Measurements from ENCODE around the gene CBFA2T3. TPM values are rescaled to one million over a fixed set of nuclear protein-coding genes. Genes with fewer than 3 reads are reported as not detected.
A peak's percentile ranks its signal among the peaks of the same experiment; 100 is the strongest.

CBFA2T3 gene
- total RNA-seq, 3 donors from 2014 or later, result 1.0 to 2.0 (median 1.3) TPM

DNA sequence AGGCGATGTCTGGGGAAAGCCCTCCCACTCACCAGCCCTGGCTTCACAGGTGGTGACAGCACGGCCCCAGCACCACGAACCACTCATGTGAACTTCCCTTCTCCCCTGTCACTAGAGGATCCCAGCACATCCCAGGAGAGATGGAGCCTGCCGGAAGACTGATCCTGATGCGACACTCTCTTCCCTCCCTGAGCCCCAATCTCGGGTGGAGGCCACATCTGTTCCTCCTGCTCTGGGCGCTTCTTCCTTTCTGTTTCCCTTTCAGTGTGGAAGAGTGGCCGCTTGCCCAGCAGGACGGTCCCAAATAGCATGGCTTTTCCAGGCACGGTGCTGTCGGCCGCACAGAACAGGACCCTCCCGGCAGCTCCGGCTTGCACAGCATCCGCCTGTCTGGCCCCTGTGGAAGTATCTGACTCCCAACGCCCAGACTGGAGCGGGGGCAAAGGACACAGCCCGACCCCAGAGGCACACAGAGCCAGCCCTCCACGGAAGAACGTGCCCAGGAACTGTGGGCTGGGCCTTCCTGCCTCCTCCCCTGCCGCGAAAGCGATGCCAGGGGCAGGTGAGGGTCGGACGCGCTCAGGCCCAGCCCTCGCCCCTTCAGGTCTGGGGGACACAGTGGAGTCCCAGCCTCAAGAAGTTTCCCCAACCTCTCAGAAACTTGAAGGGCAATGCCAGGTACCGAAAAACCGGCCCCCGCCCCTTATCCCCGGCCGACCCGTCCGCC, 37.6 kb downstream of the CBFA2T3 start:
- H3K36me3 Mint-ChIP-seq (ENCODE audit: insufficient read depth), result no peaks in the 10 kb centered on the region
- ATAC-seq (no peak), DNase-seq (no peak)
- no peaks in the 10 kb centered on the region for H3K9me3 Mint-ChIP-seq
- H3K27me3 Mint-ChIP-seq (ENCODE audit: low read depth), result peaks cover 46% of the 10 kb centered on the region
- H3K4me3 Mint-ChIP-seq, result peak overlapping the region; percentile 61
- peaks cover 12% of the 10 kb centered on the region for H3K4me1 Mint-ChIP-seq (ENCODE audit: low read depth)

DNA sequence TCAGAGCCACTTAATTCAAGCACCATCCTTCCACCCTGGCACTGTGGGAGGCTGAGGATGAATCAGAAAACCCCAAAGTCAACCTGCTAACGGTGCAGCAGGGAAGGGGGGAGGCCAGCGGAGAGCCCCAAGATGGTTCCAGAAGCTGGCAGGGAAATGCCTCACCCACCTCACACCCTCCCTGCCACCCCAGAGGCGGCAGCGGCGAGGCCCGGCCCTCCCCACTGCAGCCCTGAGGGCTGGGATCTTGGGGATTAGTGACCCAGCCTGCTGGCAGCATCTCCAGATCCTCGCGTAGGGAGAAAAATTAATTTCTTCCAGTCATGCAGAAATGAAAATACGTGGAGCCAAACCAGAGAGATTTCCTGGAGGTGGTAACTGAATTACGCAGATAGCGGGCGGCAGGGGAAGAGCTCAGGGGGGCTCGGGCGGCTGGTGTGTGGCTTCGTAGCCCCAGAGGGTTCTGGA, 38.2 kb downstream of the CBFA2T3 start:
- no peak for ATAC-seq
- Mint-ChIP-seq H3K4me1 (ENCODE audit: low read depth) (peaks cover 12% of the 10 kb centered on the region), H3K27me3 (ENCODE audit: low read depth) (peaks cover 44% of the 10 kb centered on the region), H3K4me3 (peak overlapping the region; percentile 43), H3K36me3 (ENCODE audit: insufficient read depth) (no peaks in the 10 kb centered on the region), H3K9me3 (no peaks in the 10 kb centered on the region)
- no peak for DNase-seq

- DNase-seq, result no peak
- Mint-ChIP-seq H3K36me3 (ENCODE audit: insufficient read depth) (no peaks in the 10 kb centered on the region), H3K4me3 (no peak overlapping the region), H3K4me1 (ENCODE audit: low read depth) (peaks cover 12% of the 10 kb centered on the region), H3K9me3 (no peaks in the 10 kb centered on the region), H3K27me3 (ENCODE audit: low read depth) (peaks cover 39% of the 10 kb centered on the region)
- no peak for ATAC-seq
Measured at GRCh38 chr16:88938119-88938776, 38.8 kb downstream of the CBFA2T3 start.

GRCh38 chr16:88937206-88937621, 39.8 kb downstream of the CBFA2T3 start:
- H3K9me3 Mint-ChIP-seq, result no peaks in the 10 kb centered on the region
- H3K4me1 Mint-ChIP-seq (ENCODE audit: low read depth), result peaks cover 12% of the 10 kb centered on the region
- ATAC-seq (no peak), DNase-seq (no peak)
- H3K27me3 Mint-ChIP-seq (ENCODE audit: low read depth), result peaks cover 31% of the 10 kb centered on the region
- no peaks in the 10 kb centered on the region for H3K36me3 Mint-ChIP-seq (ENCODE audit: insufficient read depth)
- H3K4me3 Mint-ChIP-seq, result no peak overlapping the region

DNA sequence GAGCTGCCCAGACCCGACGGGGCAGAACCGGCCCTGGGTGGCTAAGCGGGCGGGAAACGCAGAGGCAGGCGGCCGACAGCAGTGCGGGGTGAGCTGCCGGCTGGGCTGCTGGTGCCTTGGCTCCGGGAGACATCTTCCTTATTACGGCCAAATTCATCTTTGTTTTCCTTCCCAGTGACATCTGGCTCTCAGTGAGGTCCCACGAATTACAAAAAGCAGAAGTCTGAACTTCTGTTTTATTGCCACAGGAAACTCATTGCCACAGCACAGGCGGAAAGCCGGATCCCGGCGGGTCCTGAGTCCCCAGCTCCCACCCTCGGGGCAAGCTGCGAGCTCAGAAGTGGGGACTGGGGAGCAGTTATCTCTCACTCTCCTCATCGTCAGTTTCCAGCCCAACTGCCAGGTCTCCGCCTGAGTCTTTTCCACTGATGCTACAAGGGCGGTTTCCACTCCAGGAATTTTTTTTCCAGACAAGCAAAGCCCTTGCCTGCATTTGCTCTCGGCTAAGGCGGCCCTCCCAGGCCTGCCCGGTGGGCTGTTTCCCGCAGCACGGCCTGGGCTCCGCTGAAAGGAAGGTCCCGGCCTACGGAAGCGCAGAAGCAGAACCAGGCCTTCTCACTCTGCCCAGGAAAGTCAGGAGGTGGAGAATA, 40.3 kb downstream of the CBFA2T3 start:
- H3K9me3 Mint-ChIP-seq, result no peaks in the 10 kb centered on the region
- H3K36me3 Mint-ChIP-seq (ENCODE audit: insufficient read depth), result no peaks in the 10 kb centered on the region
- H3K27me3 Mint-ChIP-seq (ENCODE audit: low read depth), result peaks cover 29% of the 10 kb centered on the region
- H3K4me1 Mint-ChIP-seq (ENCODE audit: low read depth), result peaks cover 12% of the 10 kb centered on the region
- peak overlapping the region; percentile 1 for H3K4me3 Mint-ChIP-seq
- DNase-seq (no peak), ATAC-seq (no peak)

- no peaks in the 10 kb centered on the region for H3K9me3 Mint-ChIP-seq
- H3K36me3 Mint-ChIP-seq (ENCODE audit: insufficient read depth), result no peaks in the 10 kb centered on the region
- H3K4me3 Mint-ChIP-seq, result peak overlapping the region; percentile 19
- H3K27me3 Mint-ChIP-seq (ENCODE audit: low read depth), result peaks cover 29% of the 10 kb centered on the region
- H3K4me1 Mint-ChIP-seq (ENCODE audit: low read depth), result peaks cover 12% of the 10 kb centered on the region
- DNase-seq, result no peak
- no peak for ATAC-seq
Measured at GRCh38 chr16:88936008-88936555, 40.9 kb downstream of the CBFA2T3 start.

- Mint-ChIP-seq H3K27me3 (ENCODE audit: low read depth) (peaks cover 21% of the 10 kb centered on the region), H3K4me3 (no peak overlapping the region), H3K4me1 (ENCODE audit: low read depth) (peaks cover 6% of the 10 kb centered on the region), H3K9me3 (no peaks in the 10 kb centered on the region), H3K36me3 (ENCODE audit: insufficient read depth) (no peaks in the 10 kb centered on the region)
- ATAC-seq (no peak), DNase-seq (no peak)
Measured at GRCh38 chr16:88934066-88934667, 42.8 kb downstream of the CBFA2T3 start.

- H3K4me3 Mint-ChIP-seq, result no peak overlapping the region
- no peaks in the 10 kb centered on the region for H3K36me3 Mint-ChIP-seq (ENCODE audit: insufficient read depth)
- no peaks in the 10 kb centered on the region for H3K9me3 Mint-ChIP-seq
- peaks cover 14% of the 10 kb centered on the region for H3K27me3 Mint-ChIP-seq (ENCODE audit: low read depth)
- peaks cover 4% of the 10 kb centered on the region for H3K4me1 Mint-ChIP-seq (ENCODE audit: low read depth)
- ATAC-seq (no peak), DNase-seq (no peak)
Measured at GRCh38 chr16:88932929-88933328, 44.1 kb downstream of the CBFA2T3 start.

- Mint-ChIP-seq H3K4me3 (no peak overlapping the region), H3K9me3 (no peaks in the 10 kb centered on the region), H3K4me1 (ENCODE audit: low read depth) (peaks cover 4% of the 10 kb centered on the region), H3K36me3 (ENCODE audit: insufficient read depth) (no peaks in the 10 kb centered on the region), H3K27me3 (ENCODE audit: low read depth) (peaks cover 5% of the 10 kb centered on the region)
- no peak for DNase-seq
- no peak for ATAC-seq
Measured at GRCh38 chr16:88931936-88932335, 45.1 kb downstream of the CBFA2T3 start.

- Mint-ChIP-seq H3K27me3 (ENCODE audit: low read depth) (no peaks in the 10 kb centered on the region), H3K9me3 (no peaks in the 10 kb centered on the region), H3K36me3 (ENCODE audit: insufficient read depth) (no peaks in the 10 kb centered on the region), H3K4me1 (ENCODE audit: low read depth) (peaks cover 2% of the 10 kb centered on the region), H3K4me3 (no peak overlapping the region)
- no peak for DNase-seq
- no peak for ATAC-seq
Measured at GRCh38 chr16:88931373-88931900, 45.6 kb downstream of the CBFA2T3 start.

GRCh38 chr16:88930716-88931115, 46.3 kb downstream of the CBFA2T3 start:
- no peaks in the 10 kb centered on the region for H3K36me3 Mint-ChIP-seq (ENCODE audit: insufficient read depth)
- no peaks in the 10 kb centered on the region for H3K4me1 Mint-ChIP-seq (ENCODE audit: low read depth)
- no peak overlapping the region for H3K4me3 Mint-ChIP-seq
- ATAC-seq (no peak), DNase-seq (no peak)
- H3K27me3 Mint-ChIP-seq (ENCODE audit: low read depth), result no peaks in the 10 kb centered on the region
- H3K9me3 Mint-ChIP-seq, result no peaks in the 10 kb centered on the region

DNA sequence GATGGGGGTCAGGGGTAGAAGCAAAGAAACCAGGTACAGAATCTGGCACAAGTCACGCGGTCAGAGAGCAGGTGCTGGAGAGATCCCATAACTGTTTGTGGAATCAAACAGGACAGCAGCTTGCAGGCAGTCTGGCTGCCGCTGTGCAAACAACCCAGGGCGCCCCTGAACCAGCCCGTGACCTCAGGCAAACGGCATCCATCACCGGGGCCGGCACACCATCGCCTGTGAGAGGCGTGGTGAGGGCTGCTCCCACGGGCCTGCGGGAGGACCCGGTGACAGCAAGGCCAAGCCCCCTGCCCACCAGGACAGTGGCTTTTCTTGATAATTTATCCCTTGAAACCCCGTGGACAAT, 47.9 kb downstream of the CBFA2T3 start:
- Mint-ChIP-seq H3K27me3 (ENCODE audit: low read depth) (peaks cover 3% of the 10 kb centered on the region), H3K36me3 (ENCODE audit: insufficient read depth) (no peaks in the 10 kb centered on the region), H3K9me3 (no peaks in the 10 kb centered on the region), H3K4me3 (no peak overlapping the region), H3K4me1 (ENCODE audit: low read depth) (no peaks in the 10 kb centered on the region)
- no peak for ATAC-seq
- no peak for DNase-seq

DNA sequence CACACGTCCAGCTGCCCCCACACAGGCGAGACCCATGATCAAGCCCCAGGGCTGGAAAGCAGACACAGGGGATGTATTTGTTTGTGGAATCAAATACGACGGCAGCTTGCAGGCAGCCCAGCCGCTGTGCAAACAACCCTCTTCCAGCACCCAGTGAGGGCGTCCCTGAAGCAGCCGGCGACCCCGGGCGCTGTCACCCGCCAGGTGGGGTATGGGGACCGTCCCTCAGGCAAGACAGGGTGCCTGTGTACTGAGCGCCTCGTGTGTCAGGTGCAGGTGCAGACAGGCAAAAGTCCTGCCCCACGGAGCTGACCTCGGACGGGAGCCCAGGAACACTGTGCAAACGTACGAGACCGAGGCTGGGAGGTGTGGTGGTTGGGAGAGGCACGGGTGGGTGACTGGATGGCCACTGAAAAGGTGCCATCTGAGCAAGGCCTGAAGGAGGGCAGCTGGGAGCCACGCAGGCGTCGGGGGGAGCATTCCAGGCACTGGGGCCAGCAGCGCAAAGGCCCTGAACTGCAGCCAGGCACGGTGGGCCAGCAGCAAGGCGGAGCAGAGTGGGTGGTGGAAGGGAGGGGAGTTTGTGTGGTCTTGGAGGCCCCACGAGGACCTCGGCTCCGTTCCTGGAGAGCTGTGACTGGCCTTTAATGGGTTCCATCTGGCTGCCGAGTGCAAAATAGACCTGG, 48.5 kb downstream of the CBFA2T3 start:
- Mint-ChIP-seq H3K9me3 (no peaks in the 10 kb centered on the region), H3K27me3 (ENCODE audit: low read depth) (peaks cover 3% of the 10 kb centered on the region), H3K4me3 (no peak overlapping the region), H3K36me3 (ENCODE audit: insufficient read depth) (no peaks in the 10 kb centered on the region), H3K4me1 (ENCODE audit: low read depth) (no peaks in the 10 kb centered on the region)
- no peak for ATAC-seq
- DNase-seq, result no peak

- ATAC-seq, result no peak
- Mint-ChIP-seq H3K4me1 (ENCODE audit: low read depth) (no peaks in the 10 kb centered on the region), H3K9me3 (no peaks in the 10 kb centered on the region), H3K4me3 (no peak overlapping the region), H3K36me3 (ENCODE audit: insufficient read depth) (no peaks in the 10 kb centered on the region), H3K27me3 (ENCODE audit: low read depth) (peaks cover 3% of the 10 kb centered on the region)
- DNase-seq, result no peak
Measured at GRCh38 chr16:88927661-88928060, 49.3 kb downstream of the CBFA2T3 start.
